Epidermal melanocyte (primary cell): ENCODE data around the gene VPS45.
"Not testable (repeated sequence)": the region's sequence is repeated elsewhere in the genome, so short reads cannot be mapped to it uniquely, and the experiment has no call there.

Experiments used
- DNase-seq: peaks from one replicate; pipeline ENCODE4 v3.0.0; 2011; ENCODE audit warnings: low spot score; ENCODE audit not compliant: insufficient read length

Gene VPS45

GRCh38 chr1:150127868-150128267 lies 60.3 kb downstream of the VPS45 start:
- no peak for DNase-seq

- DNase-seq, result no peak
These were observed 64.8 kb downstream of the VPS45 start for GRCh38 chr1:150132372-150132771.

GRCh38 chr1:150134537-150134936 lies 67.0 kb downstream of the VPS45 start:
- DNase-seq, result no peak

- DNase-seq, result not testable (repeated sequence)
These were observed 67.8 kb downstream of the VPS45 start for GRCh38 chr1:150135400-150135799.

- no peak for DNase-seq
These were observed 70.5 kb downstream of the VPS45 start for GRCh38 chr1:150138044-150138443.

- no peak for DNase-seq
These were observed 73.9 kb downstream of the VPS45 start for GRCh38 chr1:150141452-150141851.

GRCh38 chr1:150142083-150142482 lies 74.5 kb downstream of the VPS45 start:
- no peak for DNase-seq

GRCh38 chr1:150144606-150145005 lies 77.0 kb downstream of the VPS45 start:
- no peak for DNase-seq

GRCh38 chr1:150146016-150146415 lies 78.4 kb downstream of the VPS45 start:
- not testable (repeated sequence) for DNase-seq

- DNase-seq, result no peak
These were observed 79.4 kb downstream of the VPS45 start for GRCh38 chr1:150146849-150147542.

- DNase-seq, result no peak
These were observed 81.3 kb downstream of the VPS45 start for GRCh38 chr1:150148837-150149270.

GRCh38 chr1:150149271-150150132 lies 81.9 kb downstream of the VPS45 start, which contains the start of gene PLEKHO1:
Gene PLEKHO1 (plus strand): TSS chr1:150149916. CDS start chr1:150150258, 342 bp downstream.
- peak; percentile 39 for DNase-seq

GRCh38 chr1:150150133-150151021 lies 82.8 kb downstream of the VPS45 start:
- DNase-seq, result no peak

GRCh38 chr1:150151291-150152181 lies 84.0 kb downstream of the VPS45 start:
- DNase-seq, result no peak

GRCh38 chr1:150152182-150152536 lies 84.6 kb downstream of the VPS45 start:
- no peak for DNase-seq

- no peak for DNase-seq
These were observed 85.3 kb downstream of the VPS45 start for GRCh38 chr1:150152772-150153456.

GRCh38 chr1:150154143-150154542 lies 86.6 kb downstream of the VPS45 start:
- DNase-seq, result no peak

GRCh38 chr1:150155413-150156071 lies 88.0 kb downstream of the VPS45 start:
- no peak for DNase-seq

GRCh38 chr1:150156868-150157603 lies 89.5 kb downstream of the VPS45 start:
- DNase-seq, result no peak
